Transverse colon (tissue), 4 donors: ENCODE measurements around the gene CCDC50. TPM values are rescaled to one million over a fixed set of nuclear protein-coding genes. Genes with fewer than 3 reads are reported as not detected.

Experiments
- DNase-seq: peaks from one replicate; pipeline ENCODE4 v3.0.0-alpha.2; 2019
- H3K27ac ChIP-seq, 4 donors: fragments of 200-600 bp; sonication (generic); 2 replicates each; pipeline ENCODE4 v1.5.1; 2016 to 2018; ENCODE audit warnings: inconsistent platforms in 4 of 4
- H3K27me3 ChIP-seq: fragments of 200-600 bp; sonication (generic); 2 replicates; pipeline ENCODE4 v1.5.1; 2017; ENCODE audit warnings: inconsistent platforms
- H3K36me3 ChIP-seq, 4 donors: fragments of 200-600 bp; sonication (generic); 2 replicates each; pipeline ENCODE4 v1.5.1; 2017 to 2019; ENCODE audit warnings: inconsistent platforms in 4 of 4
- H3K4me1 ChIP-seq, 4 donors: fragments of 200-600 bp; sonication (generic); 2 replicates each; pipeline ENCODE4 v1.5.1; 2017 to 2020; ENCODE audit warnings: inconsistent platforms in 4 of 4
- H3K4me3 ChIP-seq, 4 donors: fragments of 200-600 bp; sonication (generic); 1 replicate in 1 of 4; 2 replicates in 3 of 4; pipeline versions ENCODE4 v1.5.1 to v1.6.1; 2017 to 2019; ENCODE audit warnings: inconsistent platforms in 4 of 4
- H3K9me3 ChIP-seq, 2 donors: fragments of 200-600 bp; sonication (generic); 2 replicates each; pipeline ENCODE4 v1.5.1; 2017 to 2019; ENCODE audit warnings: inconsistent platforms in 2 of 2
- EP300 ChIP-seq: sonication (generic); formaldehyde crosslinking; IDR thresholded peaks from one replicate; pipeline ENCODE4 v1.6.1; 2017; ENCODE audit warnings: antibody characterized with exemption, low read depth
- POLR2A ChIP-seq: fragments of 450-650 bp; IDR thresholded peaks from one replicate; pipeline ENCODE4 v1.6.1; 2016; ENCODE audit warnings: antibody characterized with exemption, mild to moderate bottlenecking, moderate library complexity
- POLR2AphosphoS5 ChIP-seq, 3 donors: sonication (generic); formaldehyde crosslinking; IDR thresholded peaks; one replicate each; pipeline ENCODE4 v1.6.1; 2016; ENCODE audit warnings: antibody characterized with exemption in 3 of 3
- WGBS, 2 donors: methylation state at CpG; one replicate each; pipeline ENCODE4 v1.1.5; 2018; ENCODE audit warnings: low coverage in 1 of 2; 5-methylcytosine and 5-hydroxymethylcytosine counted together
- in situ Hi-C, 4 donors: fragments of 200-750 bp; cut with MboI; loops; one replicate each; pipeline versions ENCODE4 v1.15.0 to v1.15.1; 2017; ENCODE audit warnings: low sequenced_read_pairs in 3 of 4, low pct_ligation_motif_present in 1 of 4, low pct_unique_long_range_greater_than_20kb in 1 of 4
- intact Hi-C: fragments of 100-400 bp; cut with DNase I; formaldehyde crosslinking; loops from one replicate; pipeline ENCODE4 v1.15.1; 2023; ENCODE audit warnings: low total_unique reads
- total RNA-seq, 4 donors: library from RNA; depleted of rRNA; stranded (reverse); fragments of >200 nt; gene quantifications; one replicate each; pipeline ENCODE4 v1.1.0, GENCODE V29; 2016
- TF ChIP-seq, protein P1 (sequence below), 5 experiments: fragments of 200-600 bp in 3 of 5; fragments of 450-650 bp in 2 of 5; sonication (generic) in 3 of 5; IDR thresholded peaks; 1 replicate in 2 of 5; 2 replicates in 3 of 5; pipeline ENCODE4 v1.5.1; 2016 to 2017; ENCODE audit warnings: antibody characterized with exemption in 5 of 5, inconsistent platforms in 3 of 5, mild to moderate bottlenecking in 2 of 5, moderate library complexity in 1 of 5

The CCDC50 gene
- total RNA-seq, 4 donors from 2014 or later = 61.3 to 78.0 (median 69.5) TPM

DNA sequence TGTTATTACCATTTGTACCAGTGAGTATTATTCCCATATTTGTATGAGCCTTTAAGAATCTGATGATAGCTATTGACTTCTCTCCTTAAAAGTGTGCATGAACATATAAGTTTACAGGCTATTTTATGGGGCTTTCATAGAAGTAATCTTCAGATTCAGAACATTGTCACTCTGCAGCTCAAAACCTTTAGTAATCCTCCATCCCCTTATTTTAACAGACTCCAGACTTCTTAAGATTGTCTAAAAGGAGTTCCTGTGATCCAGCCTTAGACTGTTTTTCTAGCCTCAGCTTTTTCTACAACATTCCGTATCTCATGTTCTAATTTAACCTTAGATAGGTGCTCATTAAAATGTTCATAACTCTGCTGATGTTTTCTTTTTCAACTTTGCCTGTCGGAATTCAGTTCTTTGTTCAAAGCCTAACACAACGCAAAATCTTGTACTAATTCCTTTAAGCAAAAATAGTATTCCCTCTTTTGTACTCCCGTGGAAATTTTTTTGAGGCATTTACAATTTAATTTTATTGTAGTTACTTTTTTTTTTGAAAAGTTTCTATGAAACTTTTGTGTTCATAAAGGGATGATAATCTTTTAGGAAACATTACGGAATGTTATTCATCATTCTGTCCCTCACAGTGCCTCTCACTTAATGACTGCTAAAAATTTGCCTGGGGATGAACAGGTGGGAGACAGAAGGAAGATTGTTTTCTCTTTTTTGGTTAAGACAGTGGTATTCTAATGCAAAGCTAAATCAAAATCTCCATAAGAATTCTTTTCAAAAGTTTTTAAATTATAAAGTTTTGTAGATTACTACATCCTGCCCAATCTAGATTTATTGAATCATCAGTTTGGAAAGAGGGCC lies 39.8 kb downstream of the CCDC50 start:
- 92 to 94% methylated on average over 5 of the region's 5 CpGs for WGBS, 2 donors
- intact Hi-C loops = no loop called here
- TF ChIP-seq POLR2AphosphoS5 (IDR thresholded peaks at IDR 0.05) (no peak), POLR2A (no peak), EP300 (no peak)
- TF ChIP-seq, protein P1, sequence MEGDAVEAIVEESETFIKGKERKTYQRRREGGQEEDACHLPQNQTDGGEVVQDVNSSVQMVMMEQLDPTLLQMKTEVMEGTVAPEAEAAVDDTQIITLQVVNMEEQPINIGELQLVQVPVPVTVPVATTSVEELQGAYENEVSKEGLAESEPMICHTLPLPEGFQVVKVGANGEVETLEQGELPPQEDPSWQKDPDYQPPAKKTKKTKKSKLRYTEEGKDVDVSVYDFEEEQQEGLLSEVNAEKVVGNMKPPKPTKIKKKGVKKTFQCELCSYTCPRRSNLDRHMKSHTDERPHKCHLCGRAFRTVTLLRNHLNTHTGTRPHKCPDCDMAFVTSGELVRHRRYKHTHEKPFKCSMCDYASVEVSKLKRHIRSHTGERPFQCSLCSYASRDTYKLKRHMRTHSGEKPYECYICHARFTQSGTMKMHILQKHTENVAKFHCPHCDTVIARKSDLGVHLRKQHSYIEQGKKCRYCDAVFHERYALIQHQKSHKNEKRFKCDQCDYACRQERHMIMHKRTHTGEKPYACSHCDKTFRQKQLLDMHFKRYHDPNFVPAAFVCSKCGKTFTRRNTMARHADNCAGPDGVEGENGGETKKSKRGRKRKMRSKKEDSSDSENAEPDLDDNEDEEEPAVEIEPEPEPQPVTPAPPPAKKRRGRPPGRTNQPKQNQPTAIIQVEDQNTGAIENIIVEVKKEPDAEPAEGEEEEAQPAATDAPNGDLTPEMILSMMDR (IDR thresholded peaks at IDR 0.05) = no peak
- no peaks in the 10 kb centered on the region for H3K27me3 ChIP-seq
- H3K4me1 ChIP-seq = no peaks in the 10 kb centered on the region
- H3K4me3 ChIP-seq = no peak overlapping the region
- H3K9me3 ChIP-seq = no peaks in the 10 kb centered on the region
- H3K27ac ChIP-seq = no peak overlapping the region
- in situ Hi-C loops = no loop called here
- no peak for DNase-seq
- H3K36me3 ChIP-seq = peaks cover 0 to 21% (median 2%) of the 10 kb centered on the region in 4 donors

DNA sequence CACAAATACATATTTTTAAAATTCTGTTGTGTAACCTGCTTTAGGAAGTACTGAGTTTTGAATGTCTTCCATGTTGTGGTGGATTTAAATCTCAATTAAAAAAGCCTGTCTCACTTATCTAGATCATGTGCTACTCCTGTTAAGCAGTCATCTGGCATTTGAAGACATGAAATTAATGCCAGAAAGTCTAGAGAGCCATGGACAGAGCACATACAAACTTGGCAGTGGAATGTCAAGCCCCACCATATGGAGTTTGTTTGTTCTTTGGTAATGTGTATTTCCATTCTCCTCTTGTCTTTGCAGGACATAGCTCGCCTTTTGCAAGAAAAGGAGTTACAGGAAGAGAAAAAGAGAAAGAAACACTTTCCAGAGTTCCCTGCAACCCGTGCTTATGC lies 40.4 kb downstream of the CCDC50 start:
- WGBS, 2 donors = 81 to 94% methylated on average over 2 of the region's 2 CpGs
- intact Hi-C loops = no loop called here
- in situ Hi-C loops = no loop called here
- DNase-seq = no peak
- Histone ChIP-seq H3K27ac (no peak overlapping the region), H3K27me3 (no peaks in the 10 kb centered on the region), H3K36me3 (peaks cover 0 to 15% (median 2%) of the 10 kb centered on the region in 4 donors), H3K9me3 (no peaks in the 10 kb centered on the region), H3K4me1 (no peaks in the 10 kb centered on the region), H3K4me3 (no peak overlapping the region)
- TF ChIP-seq, protein P1 (IDR thresholded peaks at IDR 0.05) = no peak
- TF ChIP-seq POLR2AphosphoS5 (IDR thresholded peaks at IDR 0.05) = no peak

DNA sequence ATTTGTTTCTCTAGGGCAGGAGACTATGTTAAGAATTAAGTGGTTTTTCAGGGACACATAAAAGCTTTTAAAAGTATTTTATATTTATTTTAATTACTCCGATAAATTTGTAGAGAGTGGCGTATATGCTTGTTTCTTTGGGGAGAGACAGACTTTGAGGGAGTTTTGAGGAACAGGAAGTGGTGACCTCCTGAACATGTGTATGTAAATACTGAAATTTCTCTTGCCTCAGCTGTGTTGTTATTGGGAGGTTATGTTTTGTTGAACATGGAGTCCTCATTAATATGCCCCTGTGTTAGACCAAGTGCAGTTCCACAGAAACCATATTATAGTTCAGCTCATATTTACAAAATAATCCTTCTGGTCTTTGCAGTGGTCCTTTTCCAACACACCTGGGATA lies 42.9 kb downstream of the CCDC50 start:
- peaks cover 6 to 11% (median 10%) of the 10 kb centered on the region in 4 donors for H3K4me1 ChIP-seq
- intact Hi-C loops = no loop called here
- H3K36me3 ChIP-seq = peaks cover 0 to 16% (median 2%) of the 10 kb centered on the region in 4 donors
- no peak overlapping the region for H3K4me3 ChIP-seq
- TF ChIP-seq POLR2AphosphoS5 (IDR thresholded peaks at IDR 0.05) = no peak
- TF ChIP-seq EP300 = no peak
- H3K27ac ChIP-seq = no peak overlapping the region
- H3K9me3 ChIP-seq = no peaks in the 10 kb centered on the region
- WGBS, 2 donors = 75 to 93% methylated on average over 2 of the region's 2 CpGs
- in situ Hi-C loops = no loop called here
- no peaks in the 10 kb centered on the region for H3K27me3 ChIP-seq
- DNase-seq = no peak

DNA sequence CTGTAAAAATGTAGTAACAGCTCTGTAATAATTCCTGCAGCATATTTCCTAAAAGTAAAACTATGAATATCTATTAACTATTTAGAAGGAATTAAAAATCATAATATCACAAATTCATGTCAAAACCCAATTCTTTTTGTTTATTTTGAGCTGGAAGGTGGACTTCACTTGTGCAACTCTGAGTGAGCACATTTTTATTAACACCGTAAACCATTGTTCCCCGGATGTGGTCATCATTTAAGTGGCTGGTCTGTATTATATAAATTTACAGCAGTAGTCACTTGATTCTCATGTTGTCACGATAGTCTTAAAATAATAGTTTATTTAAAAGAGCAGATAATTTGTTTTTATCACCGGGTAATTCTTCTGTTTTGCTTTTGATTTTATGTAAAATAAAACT lies 44.1 kb downstream of the CCDC50 start:
- WGBS, 2 donors = 57 to 74% methylated on average over 4 of the region's 4 CpGs
- in situ Hi-C loops (no loop called here), intact Hi-C loops (no loop called here)
- H3K36me3 ChIP-seq = peaks cover 0 to 16% (median 2%) of the 10 kb centered on the region in 4 donors
- H3K4me1 ChIP-seq = peaks cover 10 to 22% (median 11%) of the 10 kb centered on the region in 4 donors
- H3K27ac ChIP-seq = no peak overlapping the region
- H3K4me3 ChIP-seq = no peak overlapping the region
- H3K27me3 ChIP-seq = no peaks in the 10 kb centered on the region
- DNase-seq = no peak
- no peaks in the 10 kb centered on the region for H3K9me3 ChIP-seq
- no peak for TF ChIP-seq POLR2A

DNA sequence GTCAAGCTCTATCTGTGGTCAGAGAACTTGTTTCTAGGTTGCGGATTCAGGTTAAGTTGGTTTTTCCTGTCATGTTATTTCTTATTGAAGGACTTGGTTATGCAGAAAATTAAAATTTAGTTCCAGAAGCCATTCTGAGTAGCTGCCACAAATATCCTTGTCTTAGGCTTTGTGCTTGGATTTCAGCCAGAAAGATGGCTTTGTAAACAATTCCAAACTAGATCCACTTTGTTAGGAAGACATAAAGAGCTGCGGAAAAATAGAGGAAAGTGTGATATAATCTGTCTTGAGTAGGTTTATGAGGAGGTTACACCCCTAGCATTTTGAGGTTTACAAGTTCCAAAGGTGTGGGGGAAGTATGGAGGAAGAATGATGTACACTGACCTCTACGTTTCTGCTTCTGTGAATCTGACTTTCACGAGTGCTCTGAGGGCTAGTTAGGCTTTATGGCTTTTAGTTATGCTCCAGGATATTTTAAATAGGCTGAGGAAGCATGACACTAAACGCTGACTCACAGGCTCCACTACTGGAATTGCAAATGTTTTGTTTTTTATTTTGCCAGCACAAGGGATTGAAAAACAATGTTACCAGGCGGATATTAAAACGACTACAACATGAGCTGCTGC lies 47.4 kb downstream of the CCDC50 start:
- no peak for DNase-seq
- Histone ChIP-seq H3K9me3 (no peaks in the 10 kb centered on the region), H3K27me3 (no peaks in the 10 kb centered on the region), H3K4me3 (no peak overlapping the region), H3K36me3 (peaks cover 0 to 21% (median 8%) of the 10 kb centered on the region in 4 donors), H3K4me1 (peaks cover 10 to 26% (median 11%) of the 10 kb centered on the region in 4 donors), H3K27ac (peak overlapping the region; percentile 59 to 65 (median 60))
- intact Hi-C loops (no loop called here), in situ Hi-C loops (no loop called here)
- TF ChIP-seq, protein P1 (IDR thresholded peaks at IDR 0.05) = no peak
- TF ChIP-seq POLR2AphosphoS5 (IDR thresholded peaks at IDR 0.05) = peak in 1 of 3 donors; percentile 7
- WGBS, 2 donors = 32 to 47% methylated on average over 5 to 7 of the region's 7 CpGs
